Natural killer cell (primary cell): Measurements from ENCODE around the gene DOCK9. TPM values are rescaled to one million over a fixed set of nuclear protein-coding genes. Genes with fewer than 3 reads are reported as not detected.

Experiments
- ATAC-seq, 3 donors: fragments of 150-1000 bp in 2 of 3; fragments of 200-7000 bp in 1 of 3; cut with Tn5 transposase; 1 replicate in 1 of 3; 2 replicates in 2 of 3; pipeline ENCODE4 v1.10.0; 2021; ENCODE audit warnings: mild to moderate bottlenecking in 2 of 3, moderate library complexity in 2 of 3
- DNase-seq, 2 donors: peaks; one replicate each; pipeline versions ENCODE4 v3.0.0 to v3.0.0-alpha.2; 2013 to 2021; ENCODE audit warnings: mixed read lengths in 1 of 2
- H3K27ac ChIP-seq: one replicate; pipeline ENCODE4 v1.5.1; 2013; ENCODE audit warnings: mild to moderate bottlenecking, low read length
- H3K27me3 ChIP-seq: one replicate; pipeline ENCODE4 v1.6.1; 2013; ENCODE audit warnings: low read length; ENCODE audit not compliant: control insufficient read depth, insufficient read depth
- H3K36me3 ChIP-seq: one replicate; pipeline ENCODE4 v1.6.1; 2013; ENCODE audit warnings: low read length; ENCODE audit not compliant: control insufficient read depth, insufficient read depth
- H3K4me1 ChIP-seq: one replicate; pipeline ENCODE4 v1.6.1; 2013; ENCODE audit warnings: low read length; ENCODE audit not compliant: control insufficient read depth, insufficient read depth
- H3K4me3 ChIP-seq: one replicate; pipeline ENCODE4 v1.5.1; 2013; ENCODE audit warnings: low read length
- H3K9me3 ChIP-seq: one replicate; pipeline ENCODE4 v1.6.1; 2013; ENCODE audit warnings: low read length; ENCODE audit not compliant: control insufficient read depth, insufficient read depth
- H3K27ac Mint-ChIP-seq, 2 donors: one replicate each; pipeline ENCODE4 v1.8.0; 2022; ENCODE audit warnings: mild to moderate bottlenecking in 2 of 2, mixed read lengths in 2 of 2, moderate library complexity in 1 of 2
- H3K27me3 Mint-ChIP-seq, 2 donors: one replicate each; pipeline ENCODE4 v1.8.0; 2022; ENCODE audit warnings: low read depth in 2 of 2, mixed read lengths in 2 of 2
- H3K36me3 Mint-ChIP-seq: one replicate; pipeline ENCODE4 v1.8.0; 2022; ENCODE audit warnings: mixed read lengths
- H3K4me1 Mint-ChIP-seq, 2 donors: one replicate each; pipeline ENCODE4 v1.8.0; 2022; ENCODE audit warnings: mixed read lengths in 2 of 2
- H3K4me3 Mint-ChIP-seq: one replicate; pipeline ENCODE4 v1.8.0; 2022; ENCODE audit warnings: mild to moderate bottlenecking, moderate library complexity, mixed read lengths
- H3K9me3 Mint-ChIP-seq, 2 donors: one replicate each; pipeline ENCODE4 v1.8.0; 2022; ENCODE audit warnings: mixed read lengths in 2 of 2
- CTCF ChIP-seq: fragments of 200-600 bp; IDR thresholded peaks from one replicate; pipeline ENCODE4 v1.8.0; 2022; ENCODE audit warnings: antibody characterized with exemption
- WGBS: methylation state at CpG from one replicate; pipeline ENCODE4 v1.1.7; 2013; ENCODE audit warnings: missing lambda C conversion rate; ENCODE audit not compliant: insufficient coverage; 5-methylcytosine and 5-hydroxymethylcytosine counted together
- intact Hi-C: fragments of 100-400 bp; cut with micrococcal nuclease; formaldehyde crosslinking; loops from one replicate; pipeline ENCODE4 v1.14.2; 2022
- total RNA-seq, 4 donors: library from RNA; stranded (reverse); fragments of 120-200 nt in 1 of 4; gene quantifications; one replicate each; pipeline versions ENCODE4 v1.2.3 to v1.2.4, GENCODE V29; 2013 to 2022

Gene DOCK9
- total RNA-seq, 3 donors from 2014 or later (not counting 1 experiment from before 2014, with no cell fraction given) = 31.5 to 42.5 (median 40.9) TPM

- ATAC-seq (no peak), DNase-seq (no peak)
- H3K27me3 Mint-ChIP-seq = no peaks in the 10 kb centered on the region
- Histone ChIP-seq H3K9me3 (no peaks in the 10 kb centered on the region), H3K4me3 (no peak overlapping the region), H3K27ac (no peak overlapping the region), H3K27me3 (no peaks in the 10 kb centered on the region), H3K4me1 (no peaks in the 10 kb centered on the region), H3K36me3 (peaks cover 60% of the 10 kb centered on the region)
- no peak overlapping the region for H3K27ac Mint-ChIP-seq
- no peaks in the 10 kb centered on the region for H3K9me3 Mint-ChIP-seq
- TF ChIP-seq CTCF = no peak
- no peaks in the 10 kb centered on the region for H3K4me1 Mint-ChIP-seq
- no peak overlapping the region for H3K4me3 Mint-ChIP-seq
- intact Hi-C loops = no loop called here
- H3K36me3 Mint-ChIP-seq = peaks cover 5% of the 10 kb centered on the region
- WGBS = 100% methylated on average over 1 of the region's 2 CpGs
These were observed 149.2 kb downstream of the DOCK9 start for GRCh38 chr13:98828614-98829013.

GRCh38 chr13:98827449-98827848 is 150.4 kb downstream of the DOCK9 start:
- no peaks in the 10 kb centered on the region for H3K9me3 Mint-ChIP-seq
- no peaks in the 10 kb centered on the region for H3K27me3 ChIP-seq
- no peak for TF ChIP-seq CTCF
- ATAC-seq (no peak), DNase-seq (no peak)
- H3K27ac Mint-ChIP-seq = no peak overlapping the region
- H3K4me1 ChIP-seq = no peaks in the 10 kb centered on the region
- H3K36me3 ChIP-seq = peaks cover 61% of the 10 kb centered on the region
- intact Hi-C loops = no loop called here
- H3K36me3 Mint-ChIP-seq = peaks cover 7% of the 10 kb centered on the region
- H3K27me3 Mint-ChIP-seq = no peaks in the 10 kb centered on the region
- WGBS = 85% methylated on average over 14 of the region's 14 CpGs
- no peak overlapping the region for H3K4me3 ChIP-seq
- H3K27ac ChIP-seq = no peak overlapping the region
- H3K4me3 Mint-ChIP-seq = no peak overlapping the region
- no peaks in the 10 kb centered on the region for H3K9me3 ChIP-seq
- H3K4me1 Mint-ChIP-seq = no peaks in the 10 kb centered on the region

GRCh38 chr13:98826146-98826545 is 151.7 kb downstream of the DOCK9 start:
- no peak for TF ChIP-seq CTCF
- no peak overlapping the region for H3K4me3 Mint-ChIP-seq
- H3K9me3 Mint-ChIP-seq = no peaks in the 10 kb centered on the region
- H3K27ac Mint-ChIP-seq = no peak overlapping the region
- no peaks in the 10 kb centered on the region for H3K4me1 Mint-ChIP-seq
- no peaks in the 10 kb centered on the region for H3K27me3 Mint-ChIP-seq
- H3K36me3 Mint-ChIP-seq = peaks cover 19% of the 10 kb centered on the region
- H3K27me3 ChIP-seq = no peaks in the 10 kb centered on the region
- DNase-seq (no peak), ATAC-seq (no peak)
- no peak overlapping the region for H3K27ac ChIP-seq
- no peak overlapping the region for H3K4me3 ChIP-seq
- H3K4me1 ChIP-seq = no peaks in the 10 kb centered on the region
- intact Hi-C loops = no loop called here
- peaks cover 54% of the 10 kb centered on the region for H3K36me3 ChIP-seq
- 90% methylated on average over 5 of the region's 6 CpGs for WGBS
- H3K9me3 ChIP-seq = no peaks in the 10 kb centered on the region

GRCh38 chr13:98825659-98826058 is 152.2 kb downstream of the DOCK9 start:
- no peak for TF ChIP-seq CTCF
- no peak overlapping the region for H3K4me3 Mint-ChIP-seq
- Histone ChIP-seq H3K27ac (no peak overlapping the region), H3K4me3 (no peak overlapping the region), H3K36me3 (peaks cover 50% of the 10 kb centered on the region), H3K27me3 (no peaks in the 10 kb centered on the region), H3K4me1 (no peaks in the 10 kb centered on the region), H3K9me3 (no peaks in the 10 kb centered on the region)
- intact Hi-C loops = no loop called here
- no peak overlapping the region for H3K27ac Mint-ChIP-seq
- no peaks in the 10 kb centered on the region for H3K9me3 Mint-ChIP-seq
- ATAC-seq (no peak), DNase-seq (no peak)
- no peaks in the 10 kb centered on the region for H3K4me1 Mint-ChIP-seq
- H3K36me3 Mint-ChIP-seq = peaks cover 17% of the 10 kb centered on the region
- H3K27me3 Mint-ChIP-seq = no peaks in the 10 kb centered on the region
- 62% methylated on average over 7 of the region's 8 CpGs for WGBS
